Breast epithelium (tissue), 4 donors: Measurements from ENCODE around the gene STIM1. TPM values are rescaled to one million over a fixed set of nuclear protein-coding genes. Genes with fewer than 3 reads are reported as not detected.
A peak's percentile ranks its signal among the peaks of the same experiment; 100 is the strongest.

ENCODE experiments used
- DNase-seq, 2 donors: peaks; one replicate each; pipeline ENCODE4 v3.0.0-alpha.2; 2019; ENCODE audit warnings: low spot score in 2 of 2
- H3K27ac ChIP-seq, 2 donors: fragments of 200-600 bp; sonication (generic) in 1 of 2; one replicate each; pipeline ENCODE4 v1.5.1; 2016 to 2019; ENCODE audit warnings: mild to moderate bottlenecking in 1 of 2
- H3K27me3 ChIP-seq, 2 donors: fragments of 200-600 bp; sonication (generic) in 1 of 2; one replicate each; pipeline versions ENCODE4 v1.5.1 to v1.6.0; 2017 to 2019; ENCODE audit warnings: control low read depth in 1 of 2, mild to moderate bottlenecking in 1 of 2
- H3K36me3 ChIP-seq: fragments of 200-600 bp; one replicate; pipeline ENCODE4 v1.5.1; 2019
- H3K4me1 ChIP-seq, 2 donors: fragments of 200-600 bp; sonication (generic); one replicate each; pipeline ENCODE4 v1.5.1; 2016 to 2019; ENCODE audit warnings: control low read depth in 1 of 2
- H3K4me3 ChIP-seq, 3 donors: fragments of 200-600 bp; sonication (generic); 1 replicate in 2 of 3; 2 replicates in 1 of 3; pipeline ENCODE4 v1.5.1; 2016 to 2019; ENCODE audit warnings: mild to moderate bottlenecking in 3 of 3, moderate library complexity in 2 of 3
- H3K9me3 ChIP-seq, 2 donors: fragments of 200-600 bp; sonication (generic) in 1 of 2; one replicate each; pipeline ENCODE4 v1.5.1; 2016 to 2019; ENCODE audit warnings: control low read depth in 1 of 2
- POLR2A ChIP-seq: fragments of 450-650 bp; IDR thresholded peaks from one replicate; pipeline ENCODE4 v1.6.1; 2016; ENCODE audit warnings: antibody characterized with exemption, mild to moderate bottlenecking, moderate library complexity
- POLR2AphosphoS5 ChIP-seq, 3 donors: sonication (generic); formaldehyde crosslinking; IDR thresholded peaks; one replicate each; pipeline ENCODE4 v1.6.1; 2017; ENCODE audit warnings: antibody characterized with exemption in 3 of 3
- intact Hi-C: fragments of 100-400 bp; cut with DNase I; formaldehyde crosslinking; loops from one replicate; pipeline ENCODE4 v1.15.1; 2023; ENCODE audit warnings: low total_unique reads
- total RNA-seq, 3 donors: library from RNA; depleted of rRNA; stranded (reverse); fragments of >200 nt; gene quantifications; one replicate each; pipeline ENCODE4 v1.1.0, GENCODE V29; 2016
- TF ChIP-seq, protein P1 (sequence below), 3 donors: fragments of 450-650 bp; IDR thresholded peaks; one replicate each; pipeline ENCODE4 v1.5.1; 2016 to 2017; ENCODE audit warnings: antibody characterized with exemption in 3 of 3, mild to moderate bottlenecking in 3 of 3, moderate library complexity in 3 of 3

STIM1 gene
- total RNA-seq, 3 donors from 2014 or later, result 44.2 to 68.2 (median 47.9) TPM

DNA sequence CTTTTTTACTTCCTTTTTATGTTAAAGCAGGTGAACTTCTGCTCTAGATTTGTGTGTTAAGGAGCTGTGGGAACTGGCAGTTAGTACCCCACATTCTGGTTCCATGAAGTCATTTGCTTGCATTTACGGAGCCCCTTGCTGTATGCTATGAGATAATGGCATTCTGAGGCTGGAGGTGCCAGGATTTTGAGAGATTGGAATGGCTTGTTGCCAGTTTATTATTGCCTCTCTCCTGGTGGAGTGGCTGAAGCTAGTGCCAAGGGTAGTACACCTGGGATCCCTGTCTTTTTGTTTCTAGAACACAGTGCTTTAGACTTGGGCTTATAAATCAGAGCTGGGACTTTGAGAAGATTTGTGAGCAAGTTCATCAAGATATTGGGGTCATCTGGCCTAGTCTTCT lies 73.8 kb downstream of the STIM1 start:
- TF ChIP-seq POLR2AphosphoS5 (IDR thresholded peaks at IDR 0.05) (no peak), POLR2A (no peak)
- TF ChIP-seq, protein P1, sequence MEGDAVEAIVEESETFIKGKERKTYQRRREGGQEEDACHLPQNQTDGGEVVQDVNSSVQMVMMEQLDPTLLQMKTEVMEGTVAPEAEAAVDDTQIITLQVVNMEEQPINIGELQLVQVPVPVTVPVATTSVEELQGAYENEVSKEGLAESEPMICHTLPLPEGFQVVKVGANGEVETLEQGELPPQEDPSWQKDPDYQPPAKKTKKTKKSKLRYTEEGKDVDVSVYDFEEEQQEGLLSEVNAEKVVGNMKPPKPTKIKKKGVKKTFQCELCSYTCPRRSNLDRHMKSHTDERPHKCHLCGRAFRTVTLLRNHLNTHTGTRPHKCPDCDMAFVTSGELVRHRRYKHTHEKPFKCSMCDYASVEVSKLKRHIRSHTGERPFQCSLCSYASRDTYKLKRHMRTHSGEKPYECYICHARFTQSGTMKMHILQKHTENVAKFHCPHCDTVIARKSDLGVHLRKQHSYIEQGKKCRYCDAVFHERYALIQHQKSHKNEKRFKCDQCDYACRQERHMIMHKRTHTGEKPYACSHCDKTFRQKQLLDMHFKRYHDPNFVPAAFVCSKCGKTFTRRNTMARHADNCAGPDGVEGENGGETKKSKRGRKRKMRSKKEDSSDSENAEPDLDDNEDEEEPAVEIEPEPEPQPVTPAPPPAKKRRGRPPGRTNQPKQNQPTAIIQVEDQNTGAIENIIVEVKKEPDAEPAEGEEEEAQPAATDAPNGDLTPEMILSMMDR (IDR thresholded peaks at IDR 0.05), result no peak
- no peaks in the 10 kb centered on the region for H3K27me3 ChIP-seq
- intact Hi-C loops, result no loop called here
- H3K4me3 ChIP-seq, result no peak overlapping the region
- no peaks in the 10 kb centered on the region for H3K9me3 ChIP-seq
- H3K36me3 ChIP-seq, result no peaks in the 10 kb centered on the region
- peaks cover 0 to 4% of the 10 kb centered on the region in 2 donors for H3K4me1 ChIP-seq
- DNase-seq, result no peak
- H3K27ac ChIP-seq, result peak overlapping the region; percentile 45 to 50

DNA sequence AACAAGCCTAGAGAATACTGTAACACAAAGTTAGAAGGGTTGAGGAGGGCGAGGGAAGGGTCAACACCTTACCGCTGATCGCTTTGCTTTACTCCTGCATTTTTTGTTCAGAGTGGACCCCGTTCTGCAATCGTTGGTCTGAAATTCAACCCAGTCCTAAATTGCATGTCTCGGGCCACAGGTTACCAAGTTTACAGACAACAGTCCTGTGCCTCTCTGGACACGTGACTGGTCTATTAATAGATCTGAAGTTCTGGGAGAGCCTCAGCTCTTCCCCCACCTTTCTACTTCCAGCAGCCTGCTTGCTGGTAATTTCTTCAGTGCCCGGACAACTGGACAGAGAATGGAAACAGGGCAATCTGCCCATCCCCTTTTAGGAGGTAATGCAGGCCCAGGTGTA lies 74.2 kb downstream of the STIM1 start:
- Histone ChIP-seq H3K4me1 (peaks cover 3 to 4% of the 10 kb centered on the region in 2 donors), H3K4me3 (no peak overlapping the region), H3K36me3 (no peaks in the 10 kb centered on the region), H3K27me3 (no peaks in the 10 kb centered on the region), H3K27ac (peak overlapping the region; percentile 45 to 50), H3K9me3 (no peaks in the 10 kb centered on the region)
- TF ChIP-seq, protein P1 (IDR thresholded peaks at IDR 0.05), result no peak
- no peak for TF ChIP-seq POLR2AphosphoS5 (IDR thresholded peaks at IDR 0.05)
- intact Hi-C loops, result no loop called here
- DNase-seq, result no peak

DNA sequence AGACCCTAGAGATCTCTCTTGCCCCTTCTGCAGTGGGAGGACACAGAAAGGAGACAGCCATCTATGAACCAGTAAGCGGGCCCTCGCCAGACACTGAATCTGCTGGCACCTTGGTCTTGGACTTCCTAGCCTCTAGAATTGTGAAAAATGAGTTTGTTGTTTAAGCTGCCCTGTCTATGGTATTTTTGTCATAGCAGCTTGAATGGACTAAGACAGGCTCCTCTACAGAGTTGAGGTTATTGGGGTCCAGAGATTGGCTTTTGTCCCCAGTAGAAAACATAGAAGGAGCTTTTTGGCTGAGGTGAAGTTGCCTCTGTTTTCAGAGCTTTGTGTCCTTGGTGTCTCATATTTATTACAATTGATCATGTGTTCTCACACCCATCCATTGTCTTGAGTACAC lies 77.2 kb downstream of the STIM1 start:
- Histone ChIP-seq H3K4me1 (peaks cover under 1 to 9% of the 10 kb centered on the region in 2 donors), H3K36me3 (no peaks in the 10 kb centered on the region), H3K27ac (no peak overlapping the region), H3K4me3 (no peak overlapping the region), H3K9me3 (no peaks in the 10 kb centered on the region), H3K27me3 (no peaks in the 10 kb centered on the region)
- intact Hi-C loops, result no loop called here
- no peak for DNase-seq
- TF ChIP-seq, protein P1 (IDR thresholded peaks at IDR 0.05), result no peak

DNA sequence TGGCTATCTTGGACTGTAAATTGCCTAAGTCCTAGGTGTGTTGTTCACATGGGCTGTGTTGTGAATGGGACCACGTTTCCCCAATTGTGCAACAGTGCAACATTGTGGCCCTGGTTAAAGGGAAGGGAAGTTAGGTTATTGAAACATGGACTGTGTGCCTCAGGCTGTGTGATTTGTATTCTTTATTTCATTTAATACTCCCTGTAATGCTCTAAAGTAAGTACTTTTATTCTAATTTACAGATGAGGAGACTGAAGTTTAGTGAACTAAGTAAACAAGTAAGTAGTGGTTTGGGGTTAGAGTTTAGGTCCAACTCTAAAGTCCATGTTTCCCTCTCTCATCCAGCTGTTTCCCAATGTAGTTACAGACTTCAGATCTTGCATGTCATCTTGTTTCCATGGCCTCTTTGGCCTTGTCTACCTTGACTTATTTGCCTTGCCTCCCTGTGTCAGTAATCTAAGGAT lies 77.7 kb downstream of the STIM1 start:
- TF ChIP-seq, protein P1 (IDR thresholded peaks at IDR 0.05), result no peak
- TF ChIP-seq POLR2AphosphoS5 (IDR thresholded peaks at IDR 0.05) (no peak), POLR2A (no peak)
- no peak for DNase-seq
- Histone ChIP-seq H3K27me3 (no peaks in the 10 kb centered on the region), H3K27ac (no peak overlapping the region), H3K9me3 (no peaks in the 10 kb centered on the region), H3K4me1 (peaks cover 0 to 9% of the 10 kb centered on the region in 2 donors), H3K36me3 (no peaks in the 10 kb centered on the region), H3K4me3 (no peak overlapping the region)
- intact Hi-C loops, result no loop called here

DNA sequence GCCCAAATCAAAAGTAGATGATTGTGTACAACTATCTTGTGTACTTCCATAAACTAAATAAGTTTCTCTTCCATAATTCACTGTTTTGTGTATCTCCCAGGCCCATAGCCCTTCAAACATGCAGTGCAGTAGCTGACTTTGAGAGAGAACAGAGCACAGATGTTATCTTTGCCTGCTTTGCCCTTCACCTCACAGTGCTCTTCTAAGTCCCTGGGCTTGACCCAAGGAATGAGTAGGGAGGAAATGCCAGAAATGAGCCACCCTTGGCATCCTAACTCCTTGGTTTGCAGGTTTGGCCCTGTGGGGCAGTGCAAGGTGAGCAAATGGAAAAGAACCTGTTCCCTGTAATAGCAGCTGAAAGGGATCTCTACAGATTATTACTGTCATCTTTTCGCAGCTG lies 79.2 kb downstream of the STIM1 start:
- no peaks in the 10 kb centered on the region for H3K36me3 ChIP-seq
- H3K27me3 ChIP-seq, result no peaks in the 10 kb centered on the region
- H3K4me3 ChIP-seq, result no peak overlapping the region
- peaks cover 0 to 19% of the 10 kb centered on the region in 2 donors for H3K4me1 ChIP-seq
- H3K27ac ChIP-seq, result peak overlapping the region; percentile 16 to 53
- TF ChIP-seq POLR2A (no peak), POLR2AphosphoS5 (IDR thresholded peaks at IDR 0.05) (no peak)
- TF ChIP-seq, protein P1 (IDR thresholded peaks at IDR 0.05), result no peak
- DNase-seq, result peak in 1 of 2 donors; percentile 44
- intact Hi-C loops, result no loop called here
- no peaks in the 10 kb centered on the region for H3K9me3 ChIP-seq
